Memory B cell (primary cell): Measurements from ENCODE around the gene RPS24.
"Not testable (repeated sequence)": the region's sequence is repeated elsewhere in the genome, so short reads cannot be mapped to it uniquely, and the experiment has no call there.

ENCODE experiments used
- ATAC-seq: fragments of 150-1000 bp; cut with Tn5 transposase; 2 replicates; pipeline ENCODE4 v1.10.0; 2021; ENCODE audit warnings: low read depth, mild to moderate bottlenecking, moderate library complexity
- DNase-seq, 2 donors: peaks; one replicate each; pipeline ENCODE4 v3.0.0; 2022; ENCODE audit warnings: low spot score in 2 of 2
- H3K27ac Mint-ChIP-seq: one replicate; pipeline ENCODE4 v1.8.0; 2022; ENCODE audit warnings: mild to moderate bottlenecking, moderate library complexity, mixed read lengths
- H3K27me3 Mint-ChIP-seq: one replicate; pipeline ENCODE4 v1.8.0; 2022; ENCODE audit warnings: mixed read lengths
- H3K36me3 Mint-ChIP-seq: one replicate; pipeline ENCODE4 v1.8.0; 2022; ENCODE audit warnings: mild to moderate bottlenecking, mixed read lengths
- H3K4me1 Mint-ChIP-seq: one replicate; pipeline ENCODE4 v1.8.0; 2022; ENCODE audit warnings: mixed read lengths
- H3K4me3 Mint-ChIP-seq: one replicate; pipeline ENCODE4 v1.8.0; 2022; ENCODE audit warnings: mild to moderate bottlenecking, moderate library complexity, mixed read lengths
- H3K9me3 Mint-ChIP-seq: one replicate; pipeline ENCODE4 v1.8.0; 2022; ENCODE audit warnings: mixed read lengths

RPS24 gene

DNA sequence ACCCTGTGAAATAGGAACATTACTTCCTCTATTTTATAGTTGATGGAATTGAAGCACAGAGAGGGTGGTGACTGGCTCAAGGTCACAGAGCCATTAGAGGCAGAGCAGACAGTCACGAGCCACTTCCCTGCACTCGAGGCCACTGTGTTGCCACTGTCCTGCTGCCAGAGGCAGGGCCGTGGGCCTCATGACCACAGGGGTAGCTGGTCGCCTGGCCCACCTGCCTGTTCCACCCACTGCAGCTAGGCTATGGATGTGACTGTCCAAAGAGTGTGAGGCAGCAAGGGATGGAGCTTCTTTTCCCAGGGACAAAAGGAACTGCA, 38.2 kb downstream of the RPS24 start:
- Mint-ChIP-seq H3K4me3 (no peak overlapping the region), H3K27ac (no peak overlapping the region), H3K9me3 (peaks cover 7% of the 10 kb centered on the region), H3K36me3 (peaks cover 4% of the 10 kb centered on the region), H3K27me3 (peaks cover 1% of the 10 kb centered on the region), H3K4me1 (no peaks in the 10 kb centered on the region)
- no peak for ATAC-seq
- DNase-seq, result no peak

GRCh38 chr10:78072504-78072903, 38.8 kb downstream of the RPS24 start:
- no peak for ATAC-seq
- Mint-ChIP-seq H3K27me3 (no peaks in the 10 kb centered on the region), H3K4me1 (no peaks in the 10 kb centered on the region), H3K36me3 (peaks cover 4% of the 10 kb centered on the region), H3K9me3 (peaks cover 7% of the 10 kb centered on the region), H3K27ac (no peak overlapping the region), H3K4me3 (no peak overlapping the region)
- DNase-seq, result no peak

DNA sequence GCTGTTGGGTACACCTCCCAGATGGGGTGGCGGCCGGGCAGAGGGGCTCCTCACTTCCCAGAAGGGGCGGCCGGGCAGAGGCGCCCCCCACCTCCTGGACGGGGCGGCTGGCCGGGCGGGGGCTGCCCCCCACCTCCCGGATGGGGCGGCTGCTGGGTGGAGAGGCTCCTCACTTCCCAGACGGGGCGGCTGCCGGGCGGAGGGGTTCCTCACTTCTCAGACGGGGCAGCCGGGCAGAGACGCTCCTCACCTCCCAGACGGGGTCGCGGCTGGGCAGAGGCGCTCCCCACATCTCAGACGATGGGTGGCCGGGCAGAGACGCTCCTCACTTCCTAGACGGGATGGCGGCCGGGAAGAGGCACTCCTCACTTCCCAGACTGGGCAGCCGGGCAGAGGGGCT, 42.1 kb downstream of the RPS24 start:
- H3K4me3 Mint-ChIP-seq, DNase-seq, H3K27me3 Mint-ChIP-seq, H3K4me1 Mint-ChIP-seq, H3K36me3 Mint-ChIP-seq, ATAC-seq, H3K9me3 Mint-ChIP-seq, H3K27ac Mint-ChIP-seq: not testable (repeated sequence)

DNA sequence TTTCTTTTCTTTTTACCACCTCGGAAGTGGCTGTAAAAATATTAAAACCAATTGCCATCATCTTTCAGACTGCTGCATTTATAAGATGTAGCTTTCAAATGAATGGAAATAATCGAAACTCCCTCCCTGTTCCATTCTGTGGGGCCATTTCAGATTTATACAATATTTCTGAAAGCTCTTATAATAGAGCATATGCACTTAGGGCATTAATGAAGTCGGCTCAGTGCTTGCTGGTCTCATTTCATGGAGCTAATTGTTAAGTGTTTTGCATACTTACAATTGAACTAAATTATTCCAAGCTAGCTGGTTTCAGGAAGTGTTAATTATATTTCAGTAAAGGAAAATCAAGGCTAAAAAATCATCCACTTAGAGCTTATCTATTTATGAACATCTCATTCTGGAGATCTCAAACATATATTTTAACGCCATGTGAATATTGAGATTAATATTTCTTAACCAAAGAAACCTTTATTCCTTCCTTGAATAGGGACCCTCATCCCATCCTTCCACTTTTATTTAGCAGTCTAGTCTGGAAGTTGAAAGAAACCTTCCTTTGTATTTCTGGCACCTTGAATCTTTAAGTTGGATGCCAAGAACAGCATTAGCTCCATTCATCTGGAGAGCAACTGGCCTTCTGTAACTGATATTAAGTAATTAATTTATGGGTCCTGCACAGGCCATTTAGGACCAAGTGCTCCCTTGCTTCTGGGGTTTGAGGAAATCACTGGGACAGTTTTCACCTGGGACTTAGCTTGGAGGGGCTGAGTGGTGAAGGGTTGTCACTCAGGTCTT, 45.1 kb downstream of the RPS24 start:
- H3K36me3 Mint-ChIP-seq, result peaks cover 4% of the 10 kb centered on the region
- DNase-seq (no peak), ATAC-seq (no peak)
- H3K4me1 Mint-ChIP-seq, result no peaks in the 10 kb centered on the region
- H3K4me3 Mint-ChIP-seq, result no peak overlapping the region
- peaks cover 6% of the 10 kb centered on the region for H3K27me3 Mint-ChIP-seq
- H3K27ac Mint-ChIP-seq, result no peak overlapping the region
- H3K9me3 Mint-ChIP-seq, result peaks cover 7% of the 10 kb centered on the region

- Mint-ChIP-seq H3K27me3 (peaks cover 8% of the 10 kb centered on the region), H3K4me1 (no peaks in the 10 kb centered on the region), H3K27ac (no peak overlapping the region), H3K9me3 (peaks cover 3% of the 10 kb centered on the region), H3K4me3 (no peak overlapping the region), H3K36me3 (peaks cover under 1% of the 10 kb centered on the region)
- ATAC-seq (no peak), DNase-seq (no peak)
Observed at GRCh38 chr10:78079411-78079810, 45.7 kb downstream of the RPS24 start.

GRCh38 chr10:78081292-78081691, 47.6 kb downstream of the RPS24 start:
- no peaks in the 10 kb centered on the region for H3K36me3 Mint-ChIP-seq
- DNase-seq, result no peak

GRCh38 chr10:78082636-78083035, 49.0 kb downstream of the RPS24 start:
- H3K27me3 Mint-ChIP-seq, result peaks cover 20% of the 10 kb centered on the region
- no peak overlapping the region for H3K27ac Mint-ChIP-seq
- H3K36me3 Mint-ChIP-seq, result no peaks in the 10 kb centered on the region
- no peaks in the 10 kb centered on the region for H3K9me3 Mint-ChIP-seq
- DNase-seq, result no peak
- H3K4me1 Mint-ChIP-seq, result no peaks in the 10 kb centered on the region
- H3K4me3 Mint-ChIP-seq, result no peak overlapping the region
- ATAC-seq, result no peak

More at GRCh38 chr10:78081292-78081691, 47.6 kb downstream of the RPS24 start:
- H3K27ac Mint-ChIP-seq, result no peak overlapping the region
- H3K4me3 Mint-ChIP-seq, result no peak overlapping the region
- H3K9me3 Mint-ChIP-seq, result peaks cover 1% of the 10 kb centered on the region
- no peaks in the 10 kb centered on the region for H3K4me1 Mint-ChIP-seq
- no peak for ATAC-seq
- H3K27me3 Mint-ChIP-seq, result peaks cover 15% of the 10 kb centered on the region
